ENCODE data around the gene NABP2. TPM values are rescaled to one million over a fixed set of nuclear protein-coding genes. Genes with fewer than 3 reads are reported as not detected.

Gene NABP2
- total RNA-seq, 1 experiment from 2014 or later, result 49.0 TPM

GRCh38 chr12:56189918-56190694 is 34.0 kb upstream of the NABP2 start:
- peaks cover 6% of the 10 kb centered on the region for H3K79me1 ChIP-seq (ENCODE audit: insufficient read depth, low read depth, low read length, poor library complexity, severe bottlenecking)
- peaks cover 8% of the 10 kb centered on the region for H3K4me1 ChIP-seq (ENCODE audit: insufficient read depth, low read length)
- H2BK120ac ChIP-seq (ENCODE audit: low read depth, low read length, poor library complexity, severe bottlenecking), result peak overlapping the region; percentile 74
- DNase-seq, result peak; percentile 96
- no peak overlapping the region for H4K8ac ChIP-seq (replicated peaks; ENCODE audit: insufficient read length, low read depth, low read length)
- H3K23ac ChIP-seq (ENCODE audit: insufficient read length, low read depth, low read length), result no peak overlapping the region
- Mint-ChIP-seq H3K4me3 (peak overlapping the region; percentile 94 to 98), H3K4me1 (peaks cover 24 to 27% of the 10 kb centered on the region in 2 experiments), H3K27ac (peak overlapping the region; percentile 97 to 99 (median 99)), H3K27me3 (ENCODE audit: low read depth) (peaks cover 3% of the 10 kb centered on the region; the same call in 1 of the 2 replicates), H3K9me3 (0 out of 5 replicates have a peak, but pooled peaks cover 0 to 3% of the 10 kb centered on the region in 2 experiments), H3K36me3 (ENCODE audit: insufficient read depth in 1 of 3, low read depth in 3 of 3) (peaks cover 27 to 43% (median 38%) of the 10 kb centered on the region in 3 experiments; a peak in 6 of 7 replicates)
- no peak overlapping the region for H2BK15ac ChIP-seq (ENCODE audit: low read depth, low read length)
- H2BK12ac ChIP-seq (ENCODE audit: insufficient read length, low read depth, low read length), result peak overlapping the region; percentile 31
- H2AFZ ChIP-seq (ENCODE audit: low read length), result peak overlapping the region; percentile 88
- no peak overlapping the region for H3K4ac ChIP-seq (ENCODE audit: low read depth, low read length)
- no peaks in the 10 kb centered on the region for H4K20me1 ChIP-seq (ENCODE audit: control insufficient read depth, insufficient read depth, insufficient read length)
- peak overlapping the region; percentile 48 for H3K27ac ChIP-seq (ENCODE audit: insufficient read length, low read depth, low read length)
- peak overlapping the region; percentile 95; the same call in 1 of the 2 replicates for H3K14ac ChIP-seq (ENCODE audit: insufficient read depth, low read length)
- peaks cover 8% of the 10 kb centered on the region; the same call in 1 of the 2 replicates for H3K79me2 ChIP-seq (ENCODE audit: insufficient read depth, low read length)
- no peak overlapping the region for H2BK5ac ChIP-seq (ENCODE audit: insufficient read length, low read length)
- no peaks in the 10 kb centered on the region for H3K27me3 ChIP-seq (ENCODE audit: insufficient read depth, low read length)
- H3K9ac ChIP-seq (ENCODE audit: extremely low read depth, insufficient read length, low read length), result peak overlapping the region; percentile 86
- H3T11ph ChIP-seq (ENCODE audit: low read length), result no peak overlapping the region
- no peak overlapping the region for H2AK5ac ChIP-seq (ENCODE audit: insufficient read length, low read length)
- WGBS (ENCODE audit: extremely low coverage, insufficient read length, low lambda C conversion rate), result no CpG with 5 or more reads among the region's 42 CpGs
- H4K5ac ChIP-seq (ENCODE audit: insufficient read length, low read depth, low read length), result no peak overlapping the region
- H2BK20ac ChIP-seq (ENCODE audit: low read depth, low read length, poor library complexity, severe bottlenecking), result no peak overlapping the region
- peaks cover 12% of the 10 kb centered on the region for H3K23me2 ChIP-seq (ENCODE audit: insufficient read length, low read depth, low read length, poor library complexity, severe bottlenecking)
- peak overlapping the region; percentile 93 for H3K18ac ChIP-seq (ENCODE audit: insufficient read length, low read depth, low read length)
- no peak overlapping the region for H3K56ac ChIP-seq (ENCODE audit: insufficient read length, low read depth, low read length)
- H3K4me2 ChIP-seq (ENCODE audit: insufficient read depth, insufficient read length, low read length), result peak overlapping the region; percentile 86
- no peak; the same call in 1 of the 3 replicates for TF ChIP-seq CTCF (conservative IDR thresholded peaks at IDR 0.05)
- H3K9me3 ChIP-seq (ENCODE audit: control insufficient read depth, low read depth, low read length), result no peaks in the 10 kb centered on the region
- H4K91ac ChIP-seq (ENCODE audit: insufficient read length, low read depth, low read length), result no peak overlapping the region
